DLD1 (cell line): ENCODE results near the gene COA7.
"Not testable (repeated sequence)": the region's sequence is repeated elsewhere in the genome, so short reads cannot be mapped to it uniquely, and the experiment has no call there.

ENCODE experiments used
- in situ Hi-C: cut with HindIII; loops from 2 replicates; pipeline ENCODE4 v1.10.0; 2017; ENCODE audit warnings: low sequenced_read_pairs

Gene COA7

GRCh38 chr1:52706941-52707926 is 9.1 kb upstream of the COA7 start:
- in situ Hi-C loops, result no loop called here

GRCh38 chr1:52706136-52706670 is 8.1 kb upstream of the COA7 start:
- in situ Hi-C loops, result no loop called here

- in situ Hi-C loops, result no loop called here
Measured at GRCh38 chr1:52702886-52703787, 5.0 kb upstream of the COA7 start.

- in situ Hi-C loops, result no loop called here
Measured at GRCh38 chr1:52695627-52696026, 2.5 kb downstream of the COA7 start.

- in situ Hi-C loops, result no loop called here
Measured at GRCh38 chr1:52693843-52694242, 4.3 kb downstream of the COA7 start.

- in situ Hi-C loops, result not testable (repeated sequence)
Measured at GRCh38 chr1:52693351-52693750, 4.8 kb downstream of the COA7 start.

- in situ Hi-C loops, result no loop called here
Measured at GRCh38 chr1:52692697-52693096, 5.5 kb downstream of the COA7 start.

GRCh38 chr1:52691821-52692220 is 6.3 kb downstream of the COA7 start:
- in situ Hi-C loops, result no loop called here

GRCh38 chr1:52686830-52687229 is 11.3 kb downstream of the COA7 start:
- in situ Hi-C loops, result no loop called here

- in situ Hi-C loops, result not testable (repeated sequence)
Measured at GRCh38 chr1:52686261-52686751, 11.8 kb downstream of the COA7 start.

- in situ Hi-C loops, result no loop called here
Measured at GRCh38 chr1:52684545-52684944, 13.6 kb downstream of the COA7 start.

- in situ Hi-C loops, result no loop called here
Measured at GRCh38 chr1:52683367-52683940, 14.7 kb downstream of the COA7 start.

GRCh38 chr1:52681136-52681535 is 17.0 kb downstream of the COA7 start:
- in situ Hi-C loops, result no loop called here

GRCh38 chr1:52680353-52680752 is 17.8 kb downstream of the COA7 start:
- in situ Hi-C loops, result no loop called here

- in situ Hi-C loops, result loop anchor here (5.0 kb wide), 1 partner anchor 92 kb away; no protein-coding TSS in a partner anchor
Measured at GRCh38 chr1:52679498-52679897, 18.6 kb downstream of the COA7 start.

GRCh38 chr1:52679048-52679447 is 19.1 kb downstream of the COA7 start:
- in situ Hi-C loops, result loop anchor here (5.0 kb wide), 1 partner anchor 92 kb away; no protein-coding TSS in a partner anchor

- in situ Hi-C loops, result loop anchor here (5.0 kb wide), 1 partner anchor 90 kb away; no protein-coding TSS in a partner anchor
Measured at GRCh38 chr1:52677076-52677806, 20.9 kb downstream of the COA7 start.

- in situ Hi-C loops, result loop anchor here (5.0 kb wide), 1 partner anchor 89 kb away; no protein-coding TSS in a partner anchor
Measured at GRCh38 chr1:52676249-52676903, 21.8 kb downstream of the COA7 start.
